ENCODE data around the gene OR6Q1.

GRCh38 chr11:58034471-58034870 lies 3.7 kb downstream of the OR6Q1 start:
- TF ChIP-seq CTCF (IDR thresholded peaks at IDR 0.05; ENCODE audit: low read depth, low read length) (no peak), EZH2phosphoT487 (IDR thresholded peaks at IDR 0.05; ENCODE audit: low read depth) (no peak)

Measured in OCI-LY3 (cell line).